IMR-90 (cell line): ENCODE data around the gene MAFG. TPM values are rescaled to one million over a fixed set of nuclear protein-coding genes. Genes with fewer than 3 reads are reported as not detected.

Experiments
- ATAC-seq: fragments of 200-7000 bp; cut with Tn5 transposase; 2 replicates; pipeline ENCODE4 v1.9.1; 2020; ENCODE audit warnings: low read depth, mild to moderate bottlenecking, moderate library complexity
- BruUV-seq: library from RNA; stranded (reverse); fragments of 400-500 nt; replicated peaks from 2 replicates; lab custom pipeline; 2021; lab: Mats Ljungman, UMichigan
- CTCF ChIA-PET: fragments of 300-600 bp; formaldehyde crosslinking; extraction: SDS; loops from one replicate; lab custom pipeline; 2021; ENCODE audit warnings: antibody characterized with exemption; lab: Yijun Ruan, JAX
- POLR2A ChIA-PET: fragments of 300-600 bp; sonication (Branson Sonifier 250); formaldehyde crosslinking; loops from one replicate; lab custom pipeline; 2022; ENCODE audit warnings: antibody characterized with exemption; ENCODE audit not compliant: unreplicated experiment; lab: Charles Lee
- DNase-seq: peaks from one replicate; pipeline ENCODE4 v3.0.0; 2013
- H2AFZ ChIP-seq: replicated peaks from 2 replicates; pipeline ENCODE3; 2013; ENCODE audit warnings: low read length, mild to moderate bottlenecking; ENCODE audit not compliant: poor library complexity
- H2AK5ac ChIP-seq: 2 replicates; pipeline ENCODE4 v1.6.1; 2013; ENCODE audit warnings: low read depth, low read length, inconsistent platforms
- H2AK9ac ChIP-seq: replicated peaks from 2 replicates; pipeline ENCODE3; 2013; ENCODE audit warnings: mild to moderate bottlenecking, low read depth, low read length, moderate library complexity; ENCODE audit not compliant: poor library complexity
- H2BK120ac ChIP-seq: 2 replicates; pipeline ENCODE4 v1.6.1; 2013; ENCODE audit warnings: low read depth, low read length, inconsistent platforms
- H2BK15ac ChIP-seq: 3 replicates; pipeline ENCODE4 v1.6.1; 2013; ENCODE audit warnings: low read depth, low read length, inconsistent platforms
- H2BK20ac ChIP-seq: 2 replicates; pipeline ENCODE4 v1.6.1; 2013; ENCODE audit warnings: low read depth, mild to moderate bottlenecking, inconsistent platforms, low read length, moderate library complexity
- H2BK5ac ChIP-seq: 2 replicates; pipeline ENCODE4 v1.6.1; 2013; ENCODE audit warnings: mild to moderate bottlenecking, low read depth, low read length, inconsistent platforms; ENCODE audit not compliant: poor library complexity, severe bottlenecking
- H3K14ac ChIP-seq: replicated peaks from 2 replicates; pipeline ENCODE4 v1.6.1; 2013; ENCODE audit warnings: low read depth, low read length, inconsistent platforms
- H3K18ac ChIP-seq: 2 replicates; pipeline ENCODE4 v1.6.1; 2013; ENCODE audit warnings: low read depth, low read length, control low read depth
- H3K23ac ChIP-seq: 2 replicates; pipeline ENCODE4 v1.6.1; 2013; ENCODE audit warnings: low read depth, low read length, inconsistent platforms
- H3K27ac ChIP-seq: 2 replicates; pipeline ENCODE4 v1.5.1; 2013; ENCODE audit warnings: mild to moderate bottlenecking, control low read depth, low read length; ENCODE audit not compliant: insufficient read depth
- H3K27me3 ChIP-seq: 2 replicates; pipeline ENCODE4 v1.6.1; 2013; ENCODE audit warnings: low read length; ENCODE audit not compliant: control insufficient read depth, insufficient read depth
- H3K36me3 ChIP-seq: 2 replicates; pipeline ENCODE4 v1.6.1; 2013; ENCODE audit warnings: low read length, mixed read lengths; ENCODE audit not compliant: control insufficient read depth, insufficient read depth
- H3K4ac ChIP-seq: 2 replicates; pipeline ENCODE4 v1.6.1; 2013; ENCODE audit warnings: low read depth, low read length, inconsistent platforms
- H3K4me1 ChIP-seq: 2 replicates; pipeline ENCODE4 v1.6.1; 2013; ENCODE audit warnings: low read length, mixed read lengths; ENCODE audit not compliant: control insufficient read depth, insufficient read depth
- H3K4me2 ChIP-seq: 2 replicates; pipeline ENCODE4 v1.6.1; 2013; ENCODE audit warnings: low read depth, mild to moderate bottlenecking, control low read depth, low read length, moderate library complexity
- H3K4me3 ChIP-seq: 2 replicates; pipeline ENCODE4 v1.5.1; 2013; ENCODE audit warnings: low read depth, mild to moderate bottlenecking, control low read depth, low read length, moderate library complexity; ENCODE audit not compliant: insufficient read depth
- H3K56ac ChIP-seq: 2 replicates; pipeline ENCODE4 v1.6.1; 2013; ENCODE audit warnings: low read length, inconsistent platforms; ENCODE audit not compliant: insufficient read depth; ENCODE audit errors: extremely low read depth
- H3K79me1 ChIP-seq, 2 experiments: 2 replicates each; pipeline ENCODE4 v1.6.1; 2013; ENCODE audit warnings: low read length in 2 of 2, inconsistent platforms in 1 of 2, low read depth in 1 of 2
- H3K9ac ChIP-seq: 2 replicates; pipeline ENCODE4 v1.6.1; 2013; ENCODE audit warnings: low read depth, low read length, control low read depth
- H3K9me1 ChIP-seq: 2 replicates; pipeline ENCODE4 v1.6.1; 2013; ENCODE audit warnings: low read length, inconsistent platforms; ENCODE audit not compliant: insufficient read depth
- H3K9me3 ChIP-seq: 2 replicates; pipeline ENCODE4 v1.6.1; 2013; ENCODE audit warnings: low read length; ENCODE audit not compliant: control insufficient read depth, insufficient read depth
- H4K20me1 ChIP-seq: 2 replicates; pipeline ENCODE4 v1.6.1; 2013; ENCODE audit warnings: low read length, inconsistent platforms; ENCODE audit not compliant: insufficient read depth
- H4K5ac ChIP-seq: 2 replicates; pipeline ENCODE4 v1.6.1; 2013; ENCODE audit warnings: mild to moderate bottlenecking, low read depth, low read length, control low read depth
- H4K8ac ChIP-seq, 2 experiments: 2 replicates each; pipeline ENCODE4 v1.6.1; 2013; ENCODE audit warnings: low read depth in 2 of 2, low read length in 2 of 2, control low read depth in 1 of 2, inconsistent platforms in 1 of 2
- H4K91ac ChIP-seq: 2 replicates; pipeline ENCODE4 v1.6.1; 2013; ENCODE audit warnings: low read depth, low read length, inconsistent platforms; ENCODE audit not compliant: insufficient read depth
- BHLHE40 ChIP-seq: fragments of 150-350 bp; IDR thresholded peaks from 2 replicates; pipeline ENCODE4 v1.6.1; 2016; ENCODE audit warnings: mild to moderate bottlenecking, low read depth, low read length
- CEBPB ChIP-seq: IDR thresholded peaks from 2 replicates; pipeline ENCODE4 v1.6.1; 2012; ENCODE audit warnings: low read depth, low read length, improper control_type of control experiment
- CHD1 ChIP-seq: IDR thresholded peaks from 2 replicates; pipeline ENCODE4 v1.6.1; 2012; ENCODE audit warnings: low read depth, low read length, improper control_type of control experiment
- CTCF ChIP-seq: conservative IDR thresholded peaks from 2 replicates; pipeline ENCODE4 v1.5.1; 2012; ENCODE audit warnings: mild to moderate bottlenecking, low read depth, low read length, improper control_type of control experiment
- ELK1 ChIP-seq: fragments of 150-350 bp; IDR thresholded peaks from 2 replicates; pipeline ENCODE4 v1.6.1; 2016; ENCODE audit warnings: low read depth, mild to moderate bottlenecking, low read length, moderate library complexity, borderline replicate concordance
- FOS ChIP-seq: fragments of 150-350 bp; IDR thresholded peaks from 2 replicates; pipeline ENCODE4 v1.6.1; 2016; ENCODE audit warnings: low read depth, low read length
- MAFK ChIP-seq: IDR thresholded peaks from 2 replicates; pipeline ENCODE4 v1.6.1; 2012; ENCODE audit warnings: low read depth, low read length, improper control_type of control experiment
- MAZ ChIP-seq: IDR thresholded peaks from 2 replicates; pipeline ENCODE4 v1.6.1; 2012; ENCODE audit warnings: low read depth, mild to moderate bottlenecking, low read length, improper control_type of control experiment, moderate library complexity, borderline replicate concordance
- MXI1 ChIP-seq: IDR thresholded peaks from 2 replicates; pipeline ENCODE4 v1.6.1; 2012; ENCODE audit warnings: low read depth, mild to moderate bottlenecking, low read length, moderate library complexity, borderline replicate concordance
- NFE2L2 ChIP-seq: fragments of 150-350 bp; IDR thresholded peaks from 2 replicates; pipeline ENCODE4 v1.6.1; 2016; ENCODE audit warnings: low read depth, mild to moderate bottlenecking, low read length
- POLR2A ChIP-seq: IDR thresholded peaks from 2 replicates; pipeline ENCODE4 v1.6.1; 2012; ENCODE audit warnings: mild to moderate bottlenecking, low read depth, low read length
- RAD21 ChIP-seq: IDR thresholded peaks from 2 replicates; pipeline ENCODE4 v1.6.1; 2012; ENCODE audit warnings: low read length, improper control_type of control experiment
- RFX5 ChIP-seq: IDR thresholded peaks from 2 replicates; pipeline ENCODE4 v1.8.0; 2012; ENCODE audit warnings: low read depth, mild to moderate bottlenecking, low read length, moderate library complexity
- SMC3 ChIP-seq: fragments of 150-350 bp; IDR thresholded peaks from 2 replicates; pipeline ENCODE4 v1.6.1; 2016; ENCODE audit warnings: low read depth, mild to moderate bottlenecking, antibody characterized with exemption, low read length, moderate library complexity
- USF2 ChIP-seq: fragments of 150-350 bp; IDR thresholded peaks from 2 replicates; pipeline ENCODE4 v1.6.1; 2017; ENCODE audit warnings: mild to moderate bottlenecking, antibody characterized with exemption, low read length, low read depth
- WGBS, 2 experiments: methylation state at CpG; one replicate each; pipeline versions ENCODE4 v1.1.5 to v1.1.7; 2013; ENCODE audit warnings: missing lambda C conversion rate in 2 of 2; ENCODE audit not compliant: insufficient read length in 1 of 2; ENCODE audit errors: extremely low coverage in 2 of 2; 5-methylcytosine and 5-hydroxymethylcytosine counted together
- dilution Hi-C: fragments of 300-500 bp; cut with HindIII; formaldehyde crosslinking; loops from one replicate; pipeline ENCODE4 v1.14.3; 2018; ENCODE audit warnings: low sequenced_read_pairs; ENCODE audit not compliant: unreplicated experiment
- in situ Hi-C: fragments of 300-500 bp; cut with MboI; formaldehyde crosslinking; loops from 3 replicates; pipeline ENCODE4 v1.14.3; 2019; ENCODE audit warnings: low sequenced_read_pairs, inconsistent platforms, mixed read lengths
- intact Hi-C: fragments of 100-400 bp; cut with micrococcal nuclease; formaldehyde crosslinking; loops from 2 replicates; pipeline ENCODE4 v1.10.0; 2022
- polyA plus RNA-seq, 3 experiments: library from polyadenylated mRNA; depleted of rRNA; stranded (reverse); fragments of >200 nt; gene quantifications; 2 replicates each; pipeline ENCODE4 v1.2.3, GENCODE V29; 2012; ENCODE audit warnings: low replicate concordance in 1 of 3
- total RNA-seq: library from RNA; depleted of rRNA; stranded (reverse); fragments of >200 nt; gene quantifications from 2 replicates; pipeline ENCODE4 v1.2.3, GENCODE V29; 2012

The MAFG gene
- total and polyA plus RNA-seq, 2 of the 4 experiments (the other 2 are of a cell fraction) = 6.1 to 15.4 TPM

GRCh38 chr17:81902023-81902652 is 25.4 kb downstream of the MAFG start, which contains the start of gene NPB:
Gene NPB, plus strand, starts transcription at chr17:81902238. Its CDS starts 40 bp downstream, at chr17:81902278.
- 1% methylated on average over 25 of the region's 79 CpGs; no CpG with 5 or more reads in 1 of the 2 experiments for WGBS, 2 experiments
- Histone ChIP-seq H3K4me3 (peak within 1 kb of the TSS; percentile 51), H2BK20ac (no peak within 1 kb of the TSS), H3K23ac (peak within 1 kb of the TSS; percentile 42; the same call in 1 of the 2 replicates), H2BK5ac (no peak within 1 kb of the TSS), H2AK5ac (peak within 1 kb of the TSS; percentile 5; the same call in 1 of the 2 replicates), H4K91ac (no peak within 1 kb of the TSS), H2BK120ac (no peak within 1 kb of the TSS), H3K9me1 (peaks cover 13% of the 10 kb centered on the region; the same call in 1 of the 2 replicates), H3K56ac (no peak within 1 kb of the TSS), H2AFZ (peak within 1 kb of the TSS; percentile 84), H3K9me3 (no peaks in the 10 kb centered on the region), H3K36me3 (peaks cover 27% of the 10 kb centered on the region), H4K20me1 (peaks cover 26% of the 10 kb centered on the region), H3K79me1 (peaks cover 0 to 31% of the 10 kb centered on the region in 2 experiments; a peak in 3 of 4 replicates), H2BK15ac (no peak within 1 kb of the TSS), H3K4ac (peak within 1 kb of the TSS; percentile 24; the same call in 1 of the 2 replicates), H4K8ac (no peak within 1 kb of the TSS), H3K18ac (no peak within 1 kb of the TSS), H3K14ac (no peak within 1 kb of the TSS), H2AK9ac (peak within 1 kb of the TSS; percentile 86), H3K27me3 (no peaks in the 10 kb centered on the region), H4K5ac (no peak within 1 kb of the TSS), H3K4me1 (peaks cover 14% of the 10 kb centered on the region), H3K9ac (no peak within 1 kb of the TSS), H3K27ac (no peak within 1 kb of the TSS), H3K4me2 (peak within 1 kb of the TSS; percentile 69)
- in situ Hi-C loops = no loop called here
- BruUV-seq = no TSS peak
- DNase-seq (no peak), ATAC-seq (peak; percentile 67)
- ChIA-PET CTCF (no interaction called here), POLR2A (interaction anchor here (0.9 kb wide), 1 partner anchor 13 kb away, joined by 3 read pairs; no protein-coding TSS in a partner anchor)
- intact Hi-C loops = no loop called here
- dilution Hi-C loops = no loop called here
- no peak for TF ChIP-seq USF2
- TF ChIP-seq MAZ = no peak
- no peak for TF ChIP-seq CTCF
- TF ChIP-seq RFX5 = no peak
- TF ChIP-seq CEBPB = no peak
- TF ChIP-seq NFE2L2 = no peak
- TF ChIP-seq SMC3 = no peak
- no peak for TF ChIP-seq ELK1
- no peak for TF ChIP-seq MAFK
- TF ChIP-seq MXI1 = no peak
- no peak for TF ChIP-seq RAD21
- no peak for TF ChIP-seq FOS
- no peak for TF ChIP-seq BHLHE40
- no peak for TF ChIP-seq CHD1
- no peak for TF ChIP-seq POLR2A
